WI38 (cell line): ENCODE data around the gene CTBP2.

ENCODE experiments used
- H3K4me3 ChIP-seq: 2 replicates; pipeline ENCODE4 v1.5.1; 2011; ENCODE audit warnings: low read depth, mild to moderate bottlenecking, control low read depth, low read length
- TF ChIP-seq, protein P1 (sequence below): IDR thresholded peaks from 2 replicates; pipeline ENCODE4 v1.5.1; 2012; ENCODE audit warnings: low read depth, mild to moderate bottlenecking, control low read depth, low read length

The CTBP2 gene

DNA sequence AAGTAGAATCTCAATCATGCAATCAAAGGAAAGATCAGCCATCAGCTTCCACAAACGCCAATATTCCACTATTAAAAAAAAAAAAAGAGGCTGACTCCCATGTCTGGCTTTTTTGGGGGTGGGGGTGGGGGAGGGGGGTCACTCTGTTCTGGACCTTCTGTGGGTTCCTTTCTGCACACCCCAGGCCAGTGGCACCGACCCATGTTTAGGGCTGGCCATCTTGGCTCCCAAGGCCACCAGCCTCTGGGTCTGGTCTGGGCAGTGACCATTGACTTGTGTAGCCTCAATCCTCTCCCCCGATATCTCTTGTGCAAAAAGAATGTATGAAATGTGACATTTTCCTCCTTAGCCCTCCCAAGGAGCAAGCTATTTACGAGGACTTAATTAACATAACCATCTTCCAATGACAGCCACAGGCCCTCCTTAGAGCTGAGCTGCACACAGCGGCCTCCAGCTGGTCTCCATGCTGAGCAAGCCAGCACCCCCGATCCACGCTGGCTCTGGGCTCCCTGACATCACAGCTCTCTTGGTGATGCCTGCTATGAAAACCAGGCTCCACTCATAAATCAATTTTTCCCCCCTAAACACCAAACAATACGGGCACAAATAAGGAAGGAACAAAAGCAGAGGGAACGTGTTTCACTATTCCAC is 118.4 kb downstream of the CTBP2 start:
- TF ChIP-seq, protein P1, sequence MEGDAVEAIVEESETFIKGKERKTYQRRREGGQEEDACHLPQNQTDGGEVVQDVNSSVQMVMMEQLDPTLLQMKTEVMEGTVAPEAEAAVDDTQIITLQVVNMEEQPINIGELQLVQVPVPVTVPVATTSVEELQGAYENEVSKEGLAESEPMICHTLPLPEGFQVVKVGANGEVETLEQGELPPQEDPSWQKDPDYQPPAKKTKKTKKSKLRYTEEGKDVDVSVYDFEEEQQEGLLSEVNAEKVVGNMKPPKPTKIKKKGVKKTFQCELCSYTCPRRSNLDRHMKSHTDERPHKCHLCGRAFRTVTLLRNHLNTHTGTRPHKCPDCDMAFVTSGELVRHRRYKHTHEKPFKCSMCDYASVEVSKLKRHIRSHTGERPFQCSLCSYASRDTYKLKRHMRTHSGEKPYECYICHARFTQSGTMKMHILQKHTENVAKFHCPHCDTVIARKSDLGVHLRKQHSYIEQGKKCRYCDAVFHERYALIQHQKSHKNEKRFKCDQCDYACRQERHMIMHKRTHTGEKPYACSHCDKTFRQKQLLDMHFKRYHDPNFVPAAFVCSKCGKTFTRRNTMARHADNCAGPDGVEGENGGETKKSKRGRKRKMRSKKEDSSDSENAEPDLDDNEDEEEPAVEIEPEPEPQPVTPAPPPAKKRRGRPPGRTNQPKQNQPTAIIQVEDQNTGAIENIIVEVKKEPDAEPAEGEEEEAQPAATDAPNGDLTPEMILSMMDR = no peak
- H3K4me3 ChIP-seq = no peak overlapping the region

DNA sequence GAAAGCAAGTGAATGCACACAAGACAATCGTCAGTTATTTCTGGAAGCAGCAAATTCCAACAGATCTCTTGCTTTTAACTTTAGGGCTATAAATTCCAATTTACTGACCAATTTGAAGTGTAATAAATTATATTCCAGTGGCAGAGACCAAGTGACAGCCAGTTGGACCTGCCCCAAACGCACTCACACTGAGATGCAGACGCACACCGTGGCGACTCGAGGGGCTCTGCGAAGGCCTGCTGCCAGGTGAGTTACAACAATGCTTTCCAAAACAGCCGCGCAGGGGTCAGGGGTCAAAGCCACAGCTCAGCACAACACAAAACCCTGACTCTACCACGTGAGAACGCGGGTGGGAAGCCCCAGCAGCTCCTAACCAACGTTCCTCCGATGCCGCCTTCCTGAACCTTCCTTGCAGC is 121.0 kb downstream of the CTBP2 start:
- TF ChIP-seq, protein P1 = no peak

DNA sequence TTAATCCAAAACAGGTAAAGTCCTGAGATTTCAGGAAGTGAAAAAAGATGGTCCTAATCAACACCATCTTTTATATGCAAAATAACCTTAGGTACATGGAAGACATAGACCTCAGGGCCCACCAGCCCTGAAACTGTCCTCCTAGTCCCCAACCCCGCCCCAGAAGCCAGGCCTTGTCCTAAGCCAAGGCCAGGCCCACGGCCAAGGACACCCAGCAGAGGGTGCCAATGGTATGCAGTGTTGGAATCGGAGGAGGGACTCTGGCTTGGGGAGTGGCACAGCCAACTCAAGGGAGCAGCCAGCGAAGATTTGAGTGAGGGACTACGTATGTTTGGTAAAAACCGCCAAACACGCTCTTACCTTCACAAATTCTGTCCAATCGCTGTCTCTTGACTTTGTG is 121.7 kb downstream of the CTBP2 start:
- no peak overlapping the region for H3K4me3 ChIP-seq
- TF ChIP-seq, protein P1 = no peak

More for the DNA sequence above, 121.0 kb downstream of the CTBP2 start:
- no peak overlapping the region for H3K4me3 ChIP-seq

DNA sequence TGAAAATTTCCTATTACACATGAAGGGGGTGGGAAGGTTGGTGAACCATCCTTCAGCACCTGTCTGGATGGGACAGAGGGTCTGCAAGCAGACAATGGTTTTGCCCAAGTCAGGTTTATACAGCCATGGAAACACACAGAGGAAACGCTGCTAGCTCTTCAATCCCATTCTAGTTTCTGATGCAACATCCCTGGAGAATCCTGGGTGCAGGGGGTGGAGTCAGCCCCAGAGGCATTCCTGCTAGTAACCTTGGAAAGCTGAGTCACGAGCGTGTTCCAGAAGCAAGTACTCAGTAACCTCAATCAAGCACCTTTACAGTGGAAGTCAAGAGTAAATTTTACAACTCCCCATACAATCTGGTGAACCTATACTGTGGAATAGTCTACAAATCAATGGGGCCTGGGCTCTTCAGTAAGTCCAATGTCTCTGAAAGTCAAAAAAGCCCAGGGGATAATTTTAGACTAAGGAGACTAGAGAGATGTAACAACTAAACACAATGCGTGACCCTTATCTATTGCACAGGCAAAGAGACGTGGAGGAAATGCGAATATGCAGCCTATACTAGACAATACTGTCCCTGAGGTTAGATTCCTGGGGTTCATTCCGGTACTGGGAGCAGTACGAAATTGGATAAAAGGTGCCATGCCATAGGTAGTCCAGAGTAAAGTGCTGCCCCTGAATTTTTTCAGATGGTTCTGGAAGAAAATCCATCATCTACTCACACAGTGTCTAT is 123.1 kb downstream of the CTBP2 start:
- 0 out of 2 replicates have a peak overlapping the region, but pooled peaks have one; percentile 8 for H3K4me3 ChIP-seq
- TF ChIP-seq, protein P1 = no peak

DNA sequence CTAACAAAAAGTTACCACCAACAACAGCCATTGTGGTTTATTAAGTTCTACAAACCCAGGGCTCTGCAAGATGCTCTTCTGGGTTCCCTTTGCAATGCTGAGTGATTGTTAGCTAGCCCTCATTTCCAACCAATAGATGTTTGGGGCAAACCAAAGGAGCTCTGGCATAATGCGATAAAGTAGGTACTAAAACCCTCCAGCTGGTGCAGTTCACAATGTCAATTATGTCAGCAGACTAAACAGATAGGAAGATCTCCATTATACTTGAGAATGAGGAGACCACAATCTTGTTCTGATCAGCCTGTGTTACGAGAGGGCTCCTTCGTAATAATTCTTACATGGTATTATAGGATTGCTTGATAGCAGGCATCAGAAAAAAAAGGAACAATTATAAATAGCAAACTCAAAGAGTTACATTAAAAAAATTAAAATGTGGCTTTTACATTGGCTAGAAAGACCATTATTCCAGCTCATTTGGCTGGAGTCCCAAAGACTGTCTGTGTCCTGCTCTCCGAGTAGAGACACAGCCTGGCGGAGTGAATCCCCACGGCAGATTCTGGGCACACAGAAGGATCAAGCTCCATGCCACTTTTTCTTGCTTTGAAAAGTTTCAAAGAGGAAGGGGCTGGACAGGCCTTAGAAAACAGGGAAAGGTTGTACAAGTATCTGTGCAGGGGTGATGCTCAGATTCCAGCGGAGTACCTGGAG is 124.6 kb downstream of the CTBP2 start:
- H3K4me3 ChIP-seq = peak overlapping the region; percentile 37
- TF ChIP-seq, protein P1 = no peak

DNA sequence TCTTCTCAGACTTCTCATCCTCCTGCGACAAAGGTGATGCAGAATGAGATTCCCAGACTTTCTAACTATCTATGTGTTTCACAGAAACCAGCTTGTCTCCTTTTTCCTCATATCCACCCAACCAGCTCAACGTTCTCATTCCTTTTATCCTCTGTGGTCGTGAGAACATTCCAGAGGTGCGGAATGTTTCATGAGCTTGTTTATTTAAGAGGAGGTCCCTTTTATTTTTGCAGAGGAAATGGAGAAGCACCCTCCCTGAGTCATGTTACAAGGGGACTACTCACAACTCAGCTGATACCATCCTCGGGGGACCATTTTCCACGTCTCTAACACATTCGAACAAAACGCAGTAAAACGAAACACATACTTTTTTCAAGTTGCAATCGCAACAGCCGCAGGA is 125.2 kb downstream of the CTBP2 start:
- TF ChIP-seq, protein P1 = no peak
- H3K4me3 ChIP-seq = peak overlapping the region; percentile 37
